Upper lobe of left lung (tissue), 4 donors: ENCODE results near the gene UBE3D.

Experiments
- EP300 ChIP-seq, 4 donors: sonication (generic); formaldehyde crosslinking; IDR thresholded peaks; one replicate each; pipeline ENCODE4 v1.5.1; 2017; ENCODE audit warnings: antibody characterized with exemption in 4 of 4, control low read depth in 2 of 4
- POLR2A ChIP-seq, 4 donors: fragments of 450-650 bp; IDR thresholded peaks; one replicate each; pipeline ENCODE4 v1.5.1; 2016 to 2017; ENCODE audit warnings: antibody characterized with exemption in 4 of 4, mild to moderate bottlenecking in 2 of 4
- POLR2AphosphoS5 ChIP-seq, 2 donors: sonication (generic); formaldehyde crosslinking; IDR thresholded peaks; one replicate each; pipeline ENCODE4 v1.5.1; 2017; ENCODE audit warnings: antibody characterized with exemption in 2 of 2
- TF ChIP-seq, protein P1 (sequence below), 6 experiments: fragments of 450-650 bp in 4 of 6; fragments of 200-600 bp in 2 of 6; sonication (generic) in 2 of 6; IDR thresholded peaks; one replicate each; pipeline ENCODE4 v1.5.1; 2016 to 2019; ENCODE audit warnings: antibody characterized with exemption in 6 of 6

DNA sequence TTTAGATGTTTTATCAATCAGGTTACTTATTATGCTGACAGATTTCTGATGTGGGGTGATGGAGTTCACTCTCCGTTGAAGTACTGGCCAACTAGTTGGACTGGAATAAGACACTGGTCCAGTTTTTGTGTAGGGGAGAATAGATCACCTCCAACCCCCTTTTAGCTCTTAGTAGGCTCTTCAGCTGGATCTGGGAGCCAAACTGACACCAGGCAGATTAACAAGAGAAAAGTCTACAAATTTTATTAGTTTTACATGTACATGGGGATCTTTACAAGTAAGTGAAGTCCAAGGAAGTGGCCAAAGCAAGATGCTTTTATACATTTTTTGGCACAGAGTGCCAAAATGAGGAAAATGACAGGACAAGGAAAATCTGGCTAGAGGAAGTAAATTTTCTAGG is 107.1 kb downstream of the UBE3D start:
- TF ChIP-seq EP300 (IDR thresholded peaks at IDR 0.05) (no peak), POLR2A (IDR thresholded peaks at IDR 0.05) (no peak), POLR2AphosphoS5 (IDR thresholded peaks at IDR 0.05) (no peak)
- TF ChIP-seq, protein P1, sequence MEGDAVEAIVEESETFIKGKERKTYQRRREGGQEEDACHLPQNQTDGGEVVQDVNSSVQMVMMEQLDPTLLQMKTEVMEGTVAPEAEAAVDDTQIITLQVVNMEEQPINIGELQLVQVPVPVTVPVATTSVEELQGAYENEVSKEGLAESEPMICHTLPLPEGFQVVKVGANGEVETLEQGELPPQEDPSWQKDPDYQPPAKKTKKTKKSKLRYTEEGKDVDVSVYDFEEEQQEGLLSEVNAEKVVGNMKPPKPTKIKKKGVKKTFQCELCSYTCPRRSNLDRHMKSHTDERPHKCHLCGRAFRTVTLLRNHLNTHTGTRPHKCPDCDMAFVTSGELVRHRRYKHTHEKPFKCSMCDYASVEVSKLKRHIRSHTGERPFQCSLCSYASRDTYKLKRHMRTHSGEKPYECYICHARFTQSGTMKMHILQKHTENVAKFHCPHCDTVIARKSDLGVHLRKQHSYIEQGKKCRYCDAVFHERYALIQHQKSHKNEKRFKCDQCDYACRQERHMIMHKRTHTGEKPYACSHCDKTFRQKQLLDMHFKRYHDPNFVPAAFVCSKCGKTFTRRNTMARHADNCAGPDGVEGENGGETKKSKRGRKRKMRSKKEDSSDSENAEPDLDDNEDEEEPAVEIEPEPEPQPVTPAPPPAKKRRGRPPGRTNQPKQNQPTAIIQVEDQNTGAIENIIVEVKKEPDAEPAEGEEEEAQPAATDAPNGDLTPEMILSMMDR (IDR thresholded peaks at IDR 0.05), result no peak
